ENCODE results near the gene RBM10. TPM values are rescaled to one million over a fixed set of nuclear protein-coding genes. Genes with fewer than 3 reads are reported as not detected.
A peak's percentile ranks its signal among the peaks of the same experiment; 100 is the strongest.
"Not testable (repeated sequence)": the region's sequence is repeated elsewhere in the genome, so short reads cannot be mapped to it uniquely, and the experiment has no call there.

Gene RBM10
- total RNA-seq: 10 to 100 TPM; 24.1 to 25.2 TPM

GRCh38 chrX:47144626-47145394, at the start of gene RBM10, which contains the start of gene NDUFB11:
TSS of gene RBM10 (plus strand) at chrX:47145221. CDS start at chrX:47147482, 2,261 bp downstream.
TSS of gene NDUFB11 (minus strand) at chrX:47144702. CDS start at chrX:47144679, 23 bp downstream.
- Histone ChIP-seq H3K4me3 (peak within 1 kb of the TSS; percentile 83), H3K27ac (peak within 1 kb of the TSS; percentile 94 to 96), H3K36me3 (no peaks in the 10 kb centered on the region), H3K27me3 (replicated peaks; ENCODE audit: insufficient read depth) (no peaks in the 10 kb centered on the region), H3K4me1 (ENCODE audit: control insufficient read depth in 1 of 2, low read depth in 2 of 2) (peaks cover 9 to 22% of the 10 kb centered on the region in 2 donors), H3K9me3 (no peaks in the 10 kb centered on the region)
- DNase-seq (ENCODE audit: low spot score) (peak; percentile 76), ATAC-seq (ENCODE audit: insufficient number of reproducible peaks, low FRiP score, low read depth) (peak; percentile 82)
- TF ChIP-seq CTCF (IDR thresholded peaks at IDR 0.05): peak; percentile 74

GRCh38 chrX:47097018-47097417, 48.0 kb upstream of the RBM10 start:
- no peaks in the 10 kb centered on the region for H3K9me3 ChIP-seq
- no peaks in the 10 kb centered on the region for H3K27me3 ChIP-seq (replicated peaks; ENCODE audit: insufficient read depth)
- no peak overlapping the region for H3K4me3 ChIP-seq
- no peaks in the 10 kb centered on the region for H3K4me1 ChIP-seq (ENCODE audit: control insufficient read depth in 1 of 2, low read depth in 2 of 2)
- no peaks in the 10 kb centered on the region for H3K36me3 ChIP-seq
- no peak for TF ChIP-seq CTCF (IDR thresholded peaks at IDR 0.05)
- ATAC-seq (ENCODE audit: insufficient number of reproducible peaks, low FRiP score, low read depth) (no peak), DNase-seq (ENCODE audit: low spot score) (no peak)
- H3K27ac ChIP-seq: no peak overlapping the region

GRCh38 chrX:47098338-47099094, 46.5 kb upstream of the RBM10 start:
- no peaks in the 10 kb centered on the region for H3K4me1 ChIP-seq (ENCODE audit: control insufficient read depth in 1 of 2, low read depth in 2 of 2)
- no peak for ATAC-seq (ENCODE audit: insufficient number of reproducible peaks, low FRiP score, low read depth)
- no peak for DNase-seq (ENCODE audit: low spot score)
- H3K36me3 ChIP-seq: no peaks in the 10 kb centered on the region
- H3K4me3 ChIP-seq: no peak overlapping the region
- TF ChIP-seq CTCF (IDR thresholded peaks at IDR 0.05): no peak
- no peaks in the 10 kb centered on the region for H3K27me3 ChIP-seq (replicated peaks; ENCODE audit: insufficient read depth)
- no peaks in the 10 kb centered on the region for H3K9me3 ChIP-seq
- no peak overlapping the region for H3K27ac ChIP-seq

- DNase-seq (ENCODE audit: low spot score): no peak
- H3K9me3 ChIP-seq: no peaks in the 10 kb centered on the region
- H3K4me1 ChIP-seq (ENCODE audit: control insufficient read depth in 1 of 2, low read depth in 2 of 2): no peaks in the 10 kb centered on the region
- H3K27ac ChIP-seq: no peak overlapping the region
- TF ChIP-seq CTCF (IDR thresholded peaks at IDR 0.05): no peak
- H3K4me3 ChIP-seq: no peak overlapping the region
- no peaks in the 10 kb centered on the region for H3K36me3 ChIP-seq
- no peaks in the 10 kb centered on the region for H3K27me3 ChIP-seq (replicated peaks; ENCODE audit: insufficient read depth)
- ATAC-seq (ENCODE audit: insufficient number of reproducible peaks, low FRiP score, low read depth): no peak
Observed at GRCh38 chrX:47101206-47101605, 43.8 kb upstream of the RBM10 start.

GRCh38 chrX:47110936-47111615, 33.9 kb upstream of the RBM10 start:
- ATAC-seq (ENCODE audit: insufficient number of reproducible peaks, low FRiP score, low read depth); H3K4me1 ChIP-seq (ENCODE audit: control insufficient read depth in 1 of 2, low read depth in 2 of 2); H3K27me3 ChIP-seq (replicated peaks; ENCODE audit: insufficient read depth); H3K9me3 ChIP-seq; H3K36me3 ChIP-seq; H3K27ac ChIP-seq; DNase-seq (ENCODE audit: low spot score); H3K4me3 ChIP-seq: not testable (repeated sequence)
